Loucy (cell line): Measurements from ENCODE around the gene DSCAML1.

Source experiments
- EZH2phosphoT487 ChIP-seq: fragments of 200-600 bp; IDR thresholded peaks from 2 replicates; pipeline ENCODE4 v1.6.1; 2018; ENCODE audit warnings: antibody characterized with exemption, mild to moderate bottlenecking, moderate library complexity, borderline replicate concordance
- TF ChIP-seq, protein P1 (sequence below): fragments of 200-600 bp; sonication (generic); conservative IDR thresholded peaks from 2 replicates; pipeline ENCODE4 v1.5.1; 2014; ENCODE audit warnings: mild to moderate bottlenecking, antibody characterized with exemption, low read length

DNA sequence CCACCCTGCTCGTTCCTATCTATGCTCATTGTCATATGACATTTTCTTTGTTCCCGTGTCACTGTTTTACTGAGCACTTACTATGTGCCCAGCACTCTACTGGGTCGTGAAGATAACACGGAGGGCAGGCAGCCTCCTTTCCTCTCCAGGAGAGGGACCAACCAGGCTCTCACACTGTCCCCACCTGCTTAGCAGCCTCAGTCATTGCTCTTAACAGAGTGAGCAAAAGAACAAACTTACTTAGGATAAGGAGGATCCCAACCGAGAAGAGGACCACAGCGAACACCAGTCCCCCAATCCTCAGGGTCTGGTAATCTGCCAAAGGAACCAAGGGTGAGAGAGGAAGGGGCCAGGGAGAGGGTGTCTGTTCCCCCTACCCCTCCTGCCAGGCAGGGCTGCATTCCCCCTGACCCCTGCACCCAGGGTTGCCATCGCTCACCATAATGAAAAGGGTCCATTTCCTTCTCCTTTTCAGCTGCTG is 44.6 kb upstream of the DSCAML1 start:
- TF ChIP-seq, protein P1, sequence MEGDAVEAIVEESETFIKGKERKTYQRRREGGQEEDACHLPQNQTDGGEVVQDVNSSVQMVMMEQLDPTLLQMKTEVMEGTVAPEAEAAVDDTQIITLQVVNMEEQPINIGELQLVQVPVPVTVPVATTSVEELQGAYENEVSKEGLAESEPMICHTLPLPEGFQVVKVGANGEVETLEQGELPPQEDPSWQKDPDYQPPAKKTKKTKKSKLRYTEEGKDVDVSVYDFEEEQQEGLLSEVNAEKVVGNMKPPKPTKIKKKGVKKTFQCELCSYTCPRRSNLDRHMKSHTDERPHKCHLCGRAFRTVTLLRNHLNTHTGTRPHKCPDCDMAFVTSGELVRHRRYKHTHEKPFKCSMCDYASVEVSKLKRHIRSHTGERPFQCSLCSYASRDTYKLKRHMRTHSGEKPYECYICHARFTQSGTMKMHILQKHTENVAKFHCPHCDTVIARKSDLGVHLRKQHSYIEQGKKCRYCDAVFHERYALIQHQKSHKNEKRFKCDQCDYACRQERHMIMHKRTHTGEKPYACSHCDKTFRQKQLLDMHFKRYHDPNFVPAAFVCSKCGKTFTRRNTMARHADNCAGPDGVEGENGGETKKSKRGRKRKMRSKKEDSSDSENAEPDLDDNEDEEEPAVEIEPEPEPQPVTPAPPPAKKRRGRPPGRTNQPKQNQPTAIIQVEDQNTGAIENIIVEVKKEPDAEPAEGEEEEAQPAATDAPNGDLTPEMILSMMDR = no peak
- no peak for TF ChIP-seq EZH2phosphoT487
